Measurements from ENCODE around the gene SLAMF9.

SLAMF9 gene

GRCh38 chr1:159968901-159969300 is 14.9 kb upstream of the SLAMF9 start:
- H3K4me3 ChIP-seq (ENCODE audit: low read length), result no peak overlapping the region
- H3K79me2 ChIP-seq (ENCODE audit: control insufficient read depth, low read length), result no peaks in the 10 kb centered on the region
- no peaks in the 10 kb centered on the region for H3K9me2 ChIP-seq (replicated peaks; ENCODE audit: control insufficient read depth, low read length)
- H3K4me2 ChIP-seq (ENCODE audit: low read length), result no peak overlapping the region
- no peaks in the 10 kb centered on the region for H3K36me3 ChIP-seq (ENCODE audit: control insufficient read depth, low read length)
- no peak overlapping the region for H3K27ac ChIP-seq (ENCODE audit: low read depth, low read length)
- H3K27me3 ChIP-seq (ENCODE audit: control insufficient read depth, low read length), result peaks cover 26% of the 10 kb centered on the region
- no peaks in the 10 kb centered on the region for H3K9me3 ChIP-seq (ENCODE audit: control insufficient read depth, insufficient read depth, low read length)
- no peaks in the 10 kb centered on the region for H3F3A ChIP-seq (ENCODE audit: control insufficient read depth, insufficient read depth)
- no peaks in the 10 kb centered on the region for H3K4me1 ChIP-seq (ENCODE audit: control insufficient read depth, low read length)
- H4K20me1 ChIP-seq (ENCODE audit: control insufficient read depth, insufficient read depth, low read depth, low read length), result no peaks in the 10 kb centered on the region
- no peak for TF ChIP-seq EZH2phosphoT487 (IDR thresholded peaks at IDR 0.05; ENCODE audit: borderline replicate concordance, low read length)
- no peak for TF ChIP-seq CTCF (IDR thresholded peaks at IDR 0.05; ENCODE audit: low read depth, low read length, poor library complexity, severe bottlenecking)

- H3K9me2 ChIP-seq (replicated peaks; ENCODE audit: control insufficient read depth, low read length), result no peaks in the 10 kb centered on the region
- no peak overlapping the region for H3K4me2 ChIP-seq (ENCODE audit: low read length)
- H3F3A ChIP-seq (ENCODE audit: control insufficient read depth, insufficient read depth), result no peaks in the 10 kb centered on the region
- H3K27ac ChIP-seq (ENCODE audit: low read depth, low read length), result no peak overlapping the region
- no peak overlapping the region for H3K4me3 ChIP-seq (ENCODE audit: low read length)
- H3K27me3 ChIP-seq (ENCODE audit: control insufficient read depth, low read length), result peaks cover 26% of the 10 kb centered on the region
- TF ChIP-seq EZH2phosphoT487 (IDR thresholded peaks at IDR 0.05; ENCODE audit: borderline replicate concordance, low read length) (no peak), CTCF (IDR thresholded peaks at IDR 0.05; ENCODE audit: low read depth, low read length, poor library complexity, severe bottlenecking) (no peak)
- no peaks in the 10 kb centered on the region for H3K9me3 ChIP-seq (ENCODE audit: control insufficient read depth, insufficient read depth, low read length)
- no peaks in the 10 kb centered on the region for H3K36me3 ChIP-seq (ENCODE audit: control insufficient read depth, low read length)
- H4K20me1 ChIP-seq (ENCODE audit: control insufficient read depth, insufficient read depth, low read depth, low read length), result no peaks in the 10 kb centered on the region
- H3K79me2 ChIP-seq (ENCODE audit: control insufficient read depth, low read length), result no peaks in the 10 kb centered on the region
- no peaks in the 10 kb centered on the region for H3K4me1 ChIP-seq (ENCODE audit: control insufficient read depth, low read length)
Observed at GRCh38 chr1:159965263-159965662, 11.2 kb upstream of the SLAMF9 start.

- Histone ChIP-seq H3K9me2 (replicated peaks; ENCODE audit: control insufficient read depth, low read length) (no peaks in the 10 kb centered on the region), H3K4me2 (ENCODE audit: low read length) (no peak overlapping the region)
Observed at GRCh38 chr1:159964144-159964543, 10.1 kb upstream of the SLAMF9 start.

More at GRCh38 chr1:159964144-159964543, 10.1 kb upstream of the SLAMF9 start:
- H3K27me3 ChIP-seq (ENCODE audit: control insufficient read depth, low read length), result peaks cover 29% of the 10 kb centered on the region
- H3K27ac ChIP-seq (ENCODE audit: low read depth, low read length), result no peak overlapping the region
- H3F3A ChIP-seq (ENCODE audit: control insufficient read depth, insufficient read depth), result no peaks in the 10 kb centered on the region
- no peaks in the 10 kb centered on the region for H3K4me1 ChIP-seq (ENCODE audit: control insufficient read depth, low read length)
- TF ChIP-seq CTCF (IDR thresholded peaks at IDR 0.05; ENCODE audit: low read depth, low read length, poor library complexity, severe bottlenecking) (no peak), EZH2phosphoT487 (IDR thresholded peaks at IDR 0.05; ENCODE audit: borderline replicate concordance, low read length) (no peak)
- no peaks in the 10 kb centered on the region for H3K9me3 ChIP-seq (ENCODE audit: control insufficient read depth, insufficient read depth, low read length)
- no peaks in the 10 kb centered on the region for H3K36me3 ChIP-seq (ENCODE audit: control insufficient read depth, low read length)
- H3K79me2 ChIP-seq (ENCODE audit: control insufficient read depth, low read length), result no peaks in the 10 kb centered on the region
- no peak overlapping the region for H3K4me3 ChIP-seq (ENCODE audit: low read length)
- H4K20me1 ChIP-seq (ENCODE audit: control insufficient read depth, insufficient read depth, low read depth, low read length), result no peaks in the 10 kb centered on the region

Measured in DOHH2 (cell line).